ENCODE measurements around the gene CFAP74.
"Not testable (repeated sequence)": the region's sequence is repeated elsewhere in the genome, so short reads cannot be mapped to it uniquely, and the experiment has no call there.

The CFAP74 gene

DNA sequence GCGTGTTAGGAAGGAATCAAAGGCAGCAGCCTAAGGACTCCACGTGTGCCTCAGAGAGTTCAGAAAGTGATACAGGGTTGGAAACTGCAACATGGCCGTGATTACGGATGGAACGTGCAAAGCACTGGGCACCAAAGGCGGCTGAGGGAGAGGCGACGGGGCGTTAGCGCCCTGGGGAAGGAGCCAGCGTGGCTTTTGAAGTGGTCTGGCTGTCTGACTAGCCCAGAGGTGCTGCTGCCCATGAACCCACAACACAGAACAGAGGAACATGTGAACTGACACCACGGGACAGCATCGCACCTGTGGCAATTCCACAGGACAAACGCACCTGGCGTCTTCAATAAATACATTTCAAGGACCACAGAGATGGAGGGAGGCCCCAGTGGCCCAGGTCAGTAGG, 66.5 kb downstream of the CFAP74 start:
- TF ChIP-seq, protein P1, sequence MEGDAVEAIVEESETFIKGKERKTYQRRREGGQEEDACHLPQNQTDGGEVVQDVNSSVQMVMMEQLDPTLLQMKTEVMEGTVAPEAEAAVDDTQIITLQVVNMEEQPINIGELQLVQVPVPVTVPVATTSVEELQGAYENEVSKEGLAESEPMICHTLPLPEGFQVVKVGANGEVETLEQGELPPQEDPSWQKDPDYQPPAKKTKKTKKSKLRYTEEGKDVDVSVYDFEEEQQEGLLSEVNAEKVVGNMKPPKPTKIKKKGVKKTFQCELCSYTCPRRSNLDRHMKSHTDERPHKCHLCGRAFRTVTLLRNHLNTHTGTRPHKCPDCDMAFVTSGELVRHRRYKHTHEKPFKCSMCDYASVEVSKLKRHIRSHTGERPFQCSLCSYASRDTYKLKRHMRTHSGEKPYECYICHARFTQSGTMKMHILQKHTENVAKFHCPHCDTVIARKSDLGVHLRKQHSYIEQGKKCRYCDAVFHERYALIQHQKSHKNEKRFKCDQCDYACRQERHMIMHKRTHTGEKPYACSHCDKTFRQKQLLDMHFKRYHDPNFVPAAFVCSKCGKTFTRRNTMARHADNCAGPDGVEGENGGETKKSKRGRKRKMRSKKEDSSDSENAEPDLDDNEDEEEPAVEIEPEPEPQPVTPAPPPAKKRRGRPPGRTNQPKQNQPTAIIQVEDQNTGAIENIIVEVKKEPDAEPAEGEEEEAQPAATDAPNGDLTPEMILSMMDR (IDR thresholded peaks at IDR 0.05; ENCODE audit: low read depth, low read length) = no peak
- DNase-seq (ENCODE audit: low read depth, low spot score) = no peak
- H3K4me3 ChIP-seq (ENCODE audit: low read depth, low read length) = no peak overlapping the region
- in situ Hi-C loops (cut with HindIII; ENCODE audit: low sequenced_read_pairs) = no loop called here

DNA sequence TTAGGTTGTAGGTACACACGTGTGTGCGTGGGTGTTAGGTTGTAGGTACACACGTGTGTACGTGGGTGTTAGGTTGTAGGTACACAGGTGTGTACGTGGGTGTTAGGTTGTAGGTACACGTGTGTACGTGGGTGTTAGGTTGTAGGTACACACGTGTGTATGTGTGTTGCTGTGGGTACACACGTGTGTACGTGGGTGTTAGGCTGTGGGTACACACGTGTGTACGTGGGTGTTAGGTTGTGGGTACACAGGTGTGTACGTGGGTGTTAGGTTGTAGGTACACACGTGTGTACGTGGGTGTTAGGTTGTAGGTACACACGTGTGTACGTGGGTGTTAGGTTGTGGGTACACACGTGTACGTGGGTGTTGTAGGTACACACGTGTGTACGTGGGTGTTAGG, 68.7 kb downstream of the CFAP74 start:
- DNase-seq (ENCODE audit: low read depth, low spot score); in situ Hi-C loops (cut with HindIII; ENCODE audit: low sequenced_read_pairs); H3K4me3 ChIP-seq (ENCODE audit: low read depth, low read length): not testable (repeated sequence)

DNA sequence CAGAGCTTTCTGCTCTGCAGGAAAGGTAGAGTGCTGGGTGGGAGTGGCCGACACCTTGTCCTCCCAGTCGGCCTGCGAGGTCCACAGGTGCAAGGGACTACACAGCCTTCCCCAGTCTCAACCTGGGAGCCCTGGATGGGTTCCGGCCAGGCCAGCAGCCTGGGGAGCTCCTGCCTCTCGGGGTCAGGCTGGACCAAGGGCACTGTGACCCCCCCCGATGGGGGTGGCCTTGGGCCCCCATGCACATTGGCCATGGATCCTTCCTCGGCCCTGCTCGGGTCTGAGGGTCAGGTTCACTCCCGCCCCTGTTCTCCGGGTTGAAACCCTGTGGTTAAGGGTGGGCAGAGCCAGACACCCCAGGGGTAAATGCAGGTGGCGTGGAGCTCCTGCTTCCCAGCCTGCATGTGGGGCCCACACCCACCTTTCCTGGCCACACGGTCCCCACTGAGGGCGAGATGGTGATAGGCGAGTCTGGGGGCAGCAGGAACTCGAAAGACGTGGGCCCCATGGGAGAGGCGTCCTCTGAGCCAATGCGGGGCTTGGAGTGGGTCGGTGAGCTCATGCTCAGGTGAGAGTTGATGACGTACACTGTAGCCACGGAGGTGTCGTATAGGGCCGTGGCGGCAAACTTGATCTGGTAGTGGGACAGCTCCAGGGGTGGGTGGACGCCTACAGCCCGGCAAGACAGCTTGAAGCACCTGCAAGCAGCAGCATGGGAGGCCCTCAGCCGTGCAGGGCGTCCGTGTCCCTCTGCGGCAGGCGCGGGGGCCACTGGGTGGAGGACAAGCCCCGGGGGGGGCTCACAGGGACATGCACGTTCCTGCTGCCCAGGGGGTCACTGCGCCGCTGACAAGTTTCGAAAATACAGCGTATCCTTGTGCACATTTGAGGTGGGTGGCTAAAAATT, 73.7 kb downstream of the CFAP74 start:
- H3K4me3 ChIP-seq (ENCODE audit: low read depth, low read length) = no peak overlapping the region
- TF ChIP-seq, protein P1 (IDR thresholded peaks at IDR 0.05; ENCODE audit: low read depth, low read length) = no peak
- DNase-seq (ENCODE audit: low read depth, low spot score) = no peak
- in situ Hi-C loops (cut with HindIII; ENCODE audit: low sequenced_read_pairs) = no loop called here

DNA sequence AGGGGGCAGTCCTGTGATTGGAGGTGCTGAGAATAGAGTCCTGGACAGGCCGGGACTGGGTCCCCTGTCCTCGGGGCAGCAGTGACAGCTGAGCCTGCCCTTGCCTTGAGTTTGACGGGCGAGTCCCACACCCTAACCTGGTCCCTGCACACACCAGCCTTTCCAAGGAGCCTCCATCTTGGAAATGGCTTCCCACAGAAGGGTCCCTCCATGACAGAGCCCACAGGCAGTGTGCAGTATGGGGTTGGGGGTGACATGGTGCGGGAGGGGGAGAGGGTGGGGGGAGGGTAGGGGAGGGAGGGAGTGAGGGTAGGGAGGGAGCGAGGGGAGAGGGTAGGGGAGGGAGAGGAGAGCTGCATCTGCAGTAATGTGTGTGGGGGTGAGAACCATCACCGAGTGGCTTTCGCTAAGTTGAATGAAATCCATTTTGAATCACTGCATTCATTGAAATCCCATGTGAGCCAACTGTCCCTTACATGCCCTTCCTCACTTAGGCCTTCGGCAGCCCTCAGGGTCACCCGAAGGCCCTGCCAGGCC, 74.4 kb downstream of the CFAP74 start:
- TF ChIP-seq, protein P1 (IDR thresholded peaks at IDR 0.05; ENCODE audit: low read depth, low read length) = no peak
- DNase-seq (ENCODE audit: low read depth, low spot score) = no peak
- no peak overlapping the region for H3K4me3 ChIP-seq (ENCODE audit: low read depth, low read length)
- in situ Hi-C loops (cut with HindIII; ENCODE audit: low sequenced_read_pairs) = no loop called here

DNA sequence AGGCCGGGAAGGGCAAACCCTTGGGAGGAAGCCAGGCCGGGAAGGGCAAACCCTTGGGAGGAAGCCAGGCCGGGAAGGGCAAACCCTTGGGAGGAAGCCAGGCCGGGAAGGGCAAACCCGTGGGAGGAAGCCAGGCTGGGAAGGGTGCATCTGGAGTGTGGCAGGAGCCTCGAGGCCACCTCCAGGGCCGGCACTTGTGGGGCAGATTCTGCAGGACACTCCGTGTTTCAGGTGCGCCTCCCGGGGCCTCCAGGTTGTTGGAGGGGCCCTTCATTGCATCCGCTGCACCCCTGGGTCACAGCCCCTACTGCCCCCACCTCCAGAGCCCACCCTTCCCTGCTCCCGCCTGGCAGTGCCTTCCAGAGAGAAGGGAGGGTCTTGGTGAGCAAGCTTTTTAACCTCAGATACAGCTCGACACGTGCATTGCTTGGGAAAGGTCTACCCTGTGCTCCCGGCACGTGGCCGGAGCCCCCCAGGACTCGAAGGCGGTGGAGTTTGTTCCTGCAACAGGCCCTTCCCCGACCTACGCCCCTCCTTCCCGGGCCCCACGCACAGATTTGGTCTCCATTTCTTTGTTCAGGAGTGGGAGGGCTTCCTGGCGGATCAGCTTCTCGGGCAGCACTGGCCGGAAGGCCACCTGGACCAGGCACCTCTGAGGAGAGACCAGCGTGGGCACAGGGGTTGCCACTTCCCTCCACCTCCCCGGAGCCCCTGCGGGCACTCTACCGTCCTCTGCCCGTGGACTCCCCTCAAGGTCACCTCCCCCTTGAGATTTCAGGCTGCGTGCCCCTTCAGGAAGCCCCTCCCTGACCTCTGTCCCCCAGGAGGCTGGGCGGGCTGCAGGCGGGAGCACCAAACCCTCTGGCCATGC, 75.1 kb downstream of the CFAP74 start:
- DNase-seq (ENCODE audit: low read depth, low spot score) = no peak
- in situ Hi-C loops (cut with HindIII; ENCODE audit: low sequenced_read_pairs) = no loop called here
- TF ChIP-seq, protein P1 (IDR thresholded peaks at IDR 0.05; ENCODE audit: low read depth, low read length) = no peak
- H3K4me3 ChIP-seq (ENCODE audit: low read depth, low read length) = no peak overlapping the region

DNA sequence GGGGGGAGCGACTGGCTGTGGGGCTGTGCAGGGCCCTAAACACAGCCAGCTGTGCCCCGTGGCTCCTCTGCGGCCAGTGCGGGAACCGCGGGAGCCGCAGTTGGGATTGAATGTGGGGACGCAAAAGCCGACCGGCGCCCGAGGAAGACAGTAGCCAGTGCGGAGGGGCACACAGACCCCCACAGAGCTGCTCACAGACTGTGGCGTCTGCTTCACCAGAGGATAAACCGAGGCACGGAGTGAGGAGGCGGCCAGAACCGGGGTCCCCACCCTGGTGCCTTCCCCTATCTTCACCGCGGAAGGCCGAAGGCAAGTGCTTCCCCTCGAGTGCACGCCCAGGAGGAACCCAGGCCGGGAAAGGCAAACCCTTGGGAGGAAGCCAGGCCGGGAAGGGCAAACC, 75.8 kb downstream of the CFAP74 start:
- H3K4me3 ChIP-seq (ENCODE audit: low read depth, low read length) = no peak overlapping the region
- TF ChIP-seq, protein P1 (IDR thresholded peaks at IDR 0.05; ENCODE audit: low read depth, low read length) = no peak
- in situ Hi-C loops (cut with HindIII; ENCODE audit: low sequenced_read_pairs) = no loop called here
- DNase-seq (ENCODE audit: low read depth, low spot score) = no peak

Measured in astrocyte of the spinal cord (primary cell).